Ectodermal cell (in vitro differentiated cells): ENCODE measurements around the gene ARHGAP15.

Experiments used
- H3K27ac ChIP-seq: 2 replicates; pipeline ENCODE4 v1.7.0; 2013; ENCODE audit warnings: mild to moderate bottlenecking, low read depth, low read length; ENCODE audit not compliant: insufficient read depth, poor library complexity, severe bottlenecking
- H3K27me3 ChIP-seq: 2 replicates; pipeline ENCODE4 v1.7.0; 2013; ENCODE audit warnings: mild to moderate bottlenecking, low read length; ENCODE audit not compliant: insufficient read depth, control insufficient read depth, poor library complexity, severe bottlenecking
- H3K36me3 ChIP-seq: one replicate; pipeline ENCODE4 v1.7.0; 2013; ENCODE audit warnings: low read length; ENCODE audit not compliant: control insufficient read depth, insufficient read depth
- H3K4me1 ChIP-seq: one replicate; pipeline ENCODE4 v1.7.0; 2013; ENCODE audit warnings: low read length; ENCODE audit not compliant: control insufficient read depth, insufficient read depth
- H3K4me3 ChIP-seq: 2 replicates; pipeline ENCODE4 v1.7.0; 2013; ENCODE audit warnings: low read depth, low read length, control low read depth; ENCODE audit not compliant: insufficient read depth
- H3K9me3 ChIP-seq: 2 replicates; pipeline ENCODE4 v1.7.0; 2013; ENCODE audit warnings: mild to moderate bottlenecking, low read length, moderate library complexity; ENCODE audit not compliant: control insufficient read depth
- WGBS, 2 experiments: methylation state at CpG; one replicate each; pipeline ENCODE4 v1.1.7; 2013; ENCODE audit warnings: missing lambda C conversion rate in 2 of 2; 5-methylcytosine and 5-hydroxymethylcytosine counted together

ARHGAP15 gene

GRCh38 chr2:143545949-143546255, 416.7 kb downstream of the ARHGAP15 start:
- no peaks in the 10 kb centered on the region for H3K27me3 ChIP-seq
- H3K4me3 ChIP-seq = no peak overlapping the region
- 71 to 75% methylated on average over 2 to 4 of the region's 4 CpGs for WGBS, 2 experiments
- no peaks in the 10 kb centered on the region for H3K9me3 ChIP-seq
- peaks cover 9% of the 10 kb centered on the region for H3K4me1 ChIP-seq
- H3K36me3 ChIP-seq = no peaks in the 10 kb centered on the region
- H3K27ac ChIP-seq = no peak overlapping the region

- no peaks in the 10 kb centered on the region for H3K36me3 ChIP-seq
- 0% methylated on average over 1 of the region's 2 CpGs for WGBS, 2 experiments
Observed at GRCh38 chr2:143548032-143548431, 418.8 kb downstream of the ARHGAP15 start.

GRCh38 chr2:143550500-143550899, 421.3 kb downstream of the ARHGAP15 start:
- Histone ChIP-seq H3K36me3 (no peaks in the 10 kb centered on the region), H3K9me3 (no peaks in the 10 kb centered on the region), H3K27ac (no peak overlapping the region), H3K4me3 (no peak overlapping the region), H3K4me1 (peaks cover 5% of the 10 kb centered on the region), H3K27me3 (no peaks in the 10 kb centered on the region)
- 73 to 90% methylated on average over 1 of the region's 2 CpGs for WGBS, 2 experiments

More at GRCh38 chr2:143548032-143548431, 418.8 kb downstream of the ARHGAP15 start:
- Histone ChIP-seq H3K27me3 (no peaks in the 10 kb centered on the region), H3K9me3 (no peaks in the 10 kb centered on the region), H3K4me3 (no peak overlapping the region), H3K27ac (no peak overlapping the region), H3K4me1 (peaks cover 9% of the 10 kb centered on the region)

GRCh38 chr2:143551971-143552650, 422.9 kb downstream of the ARHGAP15 start:
- H3K4me3 ChIP-seq = no peak overlapping the region
- 92 to 95% methylated on average over 8 to 9 of the region's 9 CpGs for WGBS, 2 experiments
- H3K4me1 ChIP-seq = no peaks in the 10 kb centered on the region
- H3K27ac ChIP-seq = no peak overlapping the region
- H3K9me3 ChIP-seq = no peaks in the 10 kb centered on the region
- H3K36me3 ChIP-seq = no peaks in the 10 kb centered on the region
- H3K27me3 ChIP-seq = no peaks in the 10 kb centered on the region

- Histone ChIP-seq H3K9me3 (no peaks in the 10 kb centered on the region), H3K36me3 (no peaks in the 10 kb centered on the region), H3K27me3 (no peaks in the 10 kb centered on the region), H3K27ac (no peak overlapping the region), H3K4me3 (no peak overlapping the region), H3K4me1 (no peaks in the 10 kb centered on the region)
- WGBS, 2 experiments = 86 to 93% methylated on average over 1 to 2 of the region's 3 CpGs
Observed at GRCh38 chr2:143553261-143553660, 424.0 kb downstream of the ARHGAP15 start.

- no peaks in the 10 kb centered on the region for H3K9me3 ChIP-seq
- no peaks in the 10 kb centered on the region for H3K4me1 ChIP-seq
- 75 to 100% methylated on average over 1 of the region's 1 CpG for WGBS, 2 experiments
- H3K27me3 ChIP-seq = no peaks in the 10 kb centered on the region
- H3K36me3 ChIP-seq = no peaks in the 10 kb centered on the region
- no peak overlapping the region for H3K27ac ChIP-seq
- H3K4me3 ChIP-seq = no peak overlapping the region
Observed at GRCh38 chr2:143558665-143559064, 429.4 kb downstream of the ARHGAP15 start.

- no peaks in the 10 kb centered on the region for H3K36me3 ChIP-seq
- no peak overlapping the region for H3K27ac ChIP-seq
- no peak overlapping the region for H3K4me3 ChIP-seq
- no peaks in the 10 kb centered on the region for H3K27me3 ChIP-seq
- H3K9me3 ChIP-seq = no peaks in the 10 kb centered on the region
- H3K4me1 ChIP-seq = no peaks in the 10 kb centered on the region
- WGBS, 2 experiments = 90 to 100% methylated on average over 2 of the region's 2 CpGs
Observed at GRCh38 chr2:143559147-143559546, 429.9 kb downstream of the ARHGAP15 start.

- Histone ChIP-seq H3K4me3 (no peak overlapping the region), H3K27ac (no peak overlapping the region), H3K4me1 (no peaks in the 10 kb centered on the region), H3K36me3 (no peaks in the 10 kb centered on the region), H3K27me3 (no peaks in the 10 kb centered on the region), H3K9me3 (no peaks in the 10 kb centered on the region)
- WGBS, 2 experiments = 93 to 95% methylated on average over 7 of the region's 7 CpGs
Observed at GRCh38 chr2:143560724-143561123, 431.5 kb downstream of the ARHGAP15 start.

GRCh38 chr2:143564419-143564818, 435.2 kb downstream of the ARHGAP15 start:
- 100% methylated on average over 1 of the region's 2 CpGs; no CpG with 5 or more reads in 1 of the 2 experiments for WGBS, 2 experiments
- H3K4me1 ChIP-seq = no peaks in the 10 kb centered on the region

GRCh38 chr2:143571747-143572146, 442.5 kb downstream of the ARHGAP15 start:
- Histone ChIP-seq H3K4me3 (no peak overlapping the region), H3K27me3 (no peaks in the 10 kb centered on the region), H3K4me1 (no peaks in the 10 kb centered on the region), H3K36me3 (no peaks in the 10 kb centered on the region), H3K9me3 (no peaks in the 10 kb centered on the region), H3K27ac (no peak overlapping the region)
- WGBS, 2 experiments = 93 to 100% methylated on average over 1 of the region's 1 CpG

More at GRCh38 chr2:143564419-143564818, 435.2 kb downstream of the ARHGAP15 start:
- Histone ChIP-seq H3K4me3 (no peak overlapping the region), H3K27ac (no peak overlapping the region), H3K27me3 (no peaks in the 10 kb centered on the region), H3K36me3 (no peaks in the 10 kb centered on the region), H3K9me3 (no peaks in the 10 kb centered on the region)

GRCh38 chr2:143572421-143572820, 443.2 kb downstream of the ARHGAP15 start:
- H3K27ac ChIP-seq = no peak overlapping the region
- H3K4me3 ChIP-seq = no peak overlapping the region
- H3K9me3 ChIP-seq = no peaks in the 10 kb centered on the region
- no peaks in the 10 kb centered on the region for H3K36me3 ChIP-seq
- no peaks in the 10 kb centered on the region for H3K4me1 ChIP-seq
- no peaks in the 10 kb centered on the region for H3K27me3 ChIP-seq
- 96 to 98% methylated on average over 3 to 4 of the region's 4 CpGs for WGBS, 2 experiments
